Fibroblast of lung (primary cell): Measurements from ENCODE around the gene SMARCD1.

Source experiments
- CTCF ChIP-seq, 2 donors: IDR thresholded peaks in 1 of 2; conservative IDR thresholded peaks in 1 of 2; 1 replicate in 1 of 2; 2 replicates in 1 of 2; pipeline ENCODE4 v1.5.1; 2011 to 2012; ENCODE audit warnings: low read length in 2 of 2, control low read depth in 1 of 2, inconsistent platforms in 1 of 2, low read depth in 1 of 2, mild to moderate bottlenecking in 1 of 2
- EZH2 ChIP-seq: IDR thresholded peaks from 2 replicates; pipeline ENCODE4 v1.5.1; 2012; ENCODE audit warnings: low read length, control low read depth, mild to moderate bottlenecking; ENCODE audit errors: missing control alignments

GRCh38 chr12:50042693-50043092 is 42.4 kb upstream of the SMARCD1 start:
- TF ChIP-seq CTCF (conservative IDR thresholded peaks at IDR 0.05 in 1 of 2, IDR thresholded peaks at IDR 0.05 in 1 of 2; ENCODE audit: low read depth in 1 of 2, low read length in 2 of 2) (no peak), EZH2 (no peak)
